ENCODE results near the gene OSTN. TPM values are rescaled to one million over a fixed set of nuclear protein-coding genes. Genes with fewer than 3 reads are reported as not detected.

The OSTN gene
- total RNA-seq, 1 donor from 2014 or later = 3.8 TPM

GRCh38 chr3:191237047-191237882 lies 38.2 kb downstream of the OSTN start:
- TF ChIP-seq CTCF (IDR thresholded peaks at IDR 0.05; ENCODE audit: partially characterized antibody, unreplicated experiment) = no peak
- Mint-ChIP-seq H3K36me3 (ENCODE audit: unreplicated experiment) (no peaks in the 10 kb centered on the region), H3K27ac (ENCODE audit: unreplicated experiment) (no peak overlapping the region), H3K4me3 (ENCODE audit: unreplicated experiment) (no peak overlapping the region), H3K9me3 (ENCODE audit: unreplicated experiment) (no peaks in the 10 kb centered on the region), H3K4me1 (ENCODE audit: low read depth, unreplicated experiment) (peaks cover 17% of the 10 kb centered on the region), H3K27me3 (ENCODE audit: unreplicated experiment) (peaks cover 2% of the 10 kb centered on the region)
- DNase-seq = no peak

- peaks cover 17% of the 10 kb centered on the region for H3K4me1 Mint-ChIP-seq (ENCODE audit: low read depth, unreplicated experiment)
- no peak overlapping the region for H3K27ac Mint-ChIP-seq (ENCODE audit: unreplicated experiment)
Measured at GRCh38 chr3:191238321-191238817, 39.3 kb downstream of the OSTN start.

GRCh38 chr3:191239407-191240031 lies 40.5 kb downstream of the OSTN start:
- TF ChIP-seq CTCF (IDR thresholded peaks at IDR 0.05; ENCODE audit: partially characterized antibody, unreplicated experiment) = no peak
- H3K36me3 Mint-ChIP-seq (ENCODE audit: unreplicated experiment) = no peaks in the 10 kb centered on the region
- peaks cover 17% of the 10 kb centered on the region for H3K4me1 Mint-ChIP-seq (ENCODE audit: low read depth, unreplicated experiment)
- H3K9me3 Mint-ChIP-seq (ENCODE audit: unreplicated experiment) = no peaks in the 10 kb centered on the region
- H3K27me3 Mint-ChIP-seq (ENCODE audit: unreplicated experiment) = peaks cover 2% of the 10 kb centered on the region
- no peak overlapping the region for H3K27ac Mint-ChIP-seq (ENCODE audit: unreplicated experiment)
- no peak overlapping the region for H3K4me3 Mint-ChIP-seq (ENCODE audit: unreplicated experiment)
- DNase-seq = no peak

More at GRCh38 chr3:191238321-191238817, 39.3 kb downstream of the OSTN start:
- Mint-ChIP-seq H3K9me3 (ENCODE audit: unreplicated experiment) (no peaks in the 10 kb centered on the region), H3K27me3 (ENCODE audit: unreplicated experiment) (peaks cover 2% of the 10 kb centered on the region), H3K36me3 (ENCODE audit: unreplicated experiment) (no peaks in the 10 kb centered on the region), H3K4me3 (ENCODE audit: unreplicated experiment) (no peak overlapping the region)
- no peak for TF ChIP-seq CTCF (IDR thresholded peaks at IDR 0.05; ENCODE audit: partially characterized antibody, unreplicated experiment)
- DNase-seq = no peak

GRCh38 chr3:191240486-191240885 lies 41.4 kb downstream of the OSTN start:
- H3K4me1 Mint-ChIP-seq (ENCODE audit: low read depth, unreplicated experiment) = peaks cover 14% of the 10 kb centered on the region
- H3K27ac Mint-ChIP-seq (ENCODE audit: unreplicated experiment) = no peak overlapping the region
- peaks cover under 1% of the 10 kb centered on the region for H3K27me3 Mint-ChIP-seq (ENCODE audit: unreplicated experiment)
- H3K36me3 Mint-ChIP-seq (ENCODE audit: unreplicated experiment) = no peaks in the 10 kb centered on the region
- peak; percentile 42 for DNase-seq
- no peak overlapping the region for H3K4me3 Mint-ChIP-seq (ENCODE audit: unreplicated experiment)
- TF ChIP-seq CTCF (IDR thresholded peaks at IDR 0.05; ENCODE audit: partially characterized antibody, unreplicated experiment) = no peak
- no peaks in the 10 kb centered on the region for H3K9me3 Mint-ChIP-seq (ENCODE audit: unreplicated experiment)

Measured in glutamatergic neuron (in vitro differentiated cells).